H1 (cell line): ENCODE results near the gene MTRFR. TPM values are rescaled to one million over a fixed set of nuclear protein-coding genes. Genes with fewer than 3 reads are reported as not detected.
A peak's percentile ranks its signal among the peaks of the same experiment; 100 is the strongest.

Experiments
- CTCF ChIA-PET: fragments of 300-600 bp; sonication (Branson Sonifier 250); formaldehyde crosslinking; loops from one replicate; lab custom pipeline; 2021; ENCODE audit not compliant: partially characterized antibody; lab: Charles Lee
- POLR2A ChIA-PET: fragments of 300-600 bp; sonication (Branson Sonifier 250); formaldehyde crosslinking; loops from one replicate; lab custom pipeline; 2021; ENCODE audit warnings: inconsistent platforms; ENCODE audit not compliant: partially characterized antibody; lab: Charles Lee
- DNase-seq, 2 experiments: peaks; one replicate each; pipeline versions ENCODE4 v3.0.0 to v3.0.0-alpha.2; 2010 to 2022; ENCODE audit warnings: low spot score in 2 of 2, low read depth in 1 of 2, mixed read lengths in 1 of 2
- FAIRE-seq: peaks from 2 replicates; lab custom pipeline; 2011; peaks lifted over from hg19 to GRCh38; lab: Jason Lieb, UNC
- H2AFZ ChIP-seq: 2 replicates; pipeline ENCODE4 v1.8.1; 2012; ENCODE audit warnings: low read length, inconsistent platforms
- H2AK5ac ChIP-seq: 2 replicates; pipeline ENCODE4 v1.6.1; 2013; ENCODE audit warnings: low read depth, low read length
- H2BK120ac ChIP-seq: replicated peaks from 2 replicates; pipeline ENCODE3; 2013; ENCODE audit warnings: low read depth, low read length, inconsistent platforms
- H2BK12ac ChIP-seq: 2 replicates; pipeline ENCODE4 v1.6.1; 2013; ENCODE audit warnings: low read depth, low read length
- H2BK15ac ChIP-seq: 2 replicates; pipeline ENCODE4 v1.6.1; 2013; ENCODE audit warnings: low read length
- H2BK20ac ChIP-seq: 2 replicates; pipeline ENCODE4 v1.6.1; 2013; ENCODE audit warnings: low read length
- H2BK5ac ChIP-seq: 2 replicates; pipeline ENCODE4 v1.6.1; 2013; ENCODE audit warnings: low read depth, low read length
- H3K14ac ChIP-seq: 2 replicates; pipeline ENCODE4 v1.6.1; 2013; ENCODE audit warnings: inconsistent platforms; ENCODE audit not compliant: insufficient read length
- H3K18ac ChIP-seq: 2 replicates; pipeline ENCODE4 v1.6.1; 2013; ENCODE audit warnings: low read length; ENCODE audit errors: extremely low read depth
- H3K23ac ChIP-seq: 2 replicates; pipeline ENCODE4 v1.6.1; 2013; ENCODE audit warnings: inconsistent platforms; ENCODE audit not compliant: insufficient read length
- H3K23me2 ChIP-seq: 2 replicates; pipeline ENCODE4 v1.6.1; 2013; ENCODE audit warnings: low read depth, low read length
- H3K27ac ChIP-seq: 2 replicates; pipeline ENCODE4 v1.6.1; 2011; ENCODE audit warnings: low read depth, low read length, inconsistent platforms
- H3K27me3 ChIP-seq, 4 experiments: replicated peaks in 1 of 4; 1 replicate in 1 of 4; 2 replicates in 3 of 4; pipeline versions ENCODE4 v1.6.1 to v1.8.1; 2011 to 2013; ENCODE audit warnings: low read length in 3 of 4, mild to moderate bottlenecking in 3 of 4, inconsistent platforms in 2 of 4, mixed read lengths in 2 of 4, moderate library complexity in 1 of 4; ENCODE audit not compliant: control insufficient read depth in 3 of 4, insufficient read depth in 3 of 4; ENCODE audit errors: extremely low read depth in 1 of 4
- H3K36me3 ChIP-seq, 4 experiments: 2 replicates each; pipeline versions ENCODE4 v1.6.1 to v1.8.1; 2011 to 2013; ENCODE audit warnings: mild to moderate bottlenecking in 4 of 4, low read length in 3 of 4, moderate library complexity in 2 of 4, control low read depth in 1 of 4, inconsistent platforms in 1 of 4; ENCODE audit not compliant: insufficient read depth in 4 of 4, control insufficient read depth in 2 of 4
- H3K4ac ChIP-seq: replicated peaks from 2 replicates; pipeline ENCODE3; 2013; ENCODE audit warnings: low read length, low read depth, mixed read lengths, inconsistent platforms; ENCODE audit not compliant: insufficient read length
- H3K4me1 ChIP-seq, 4 experiments: replicated peaks in 1 of 4; 1 replicate in 1 of 4; 2 replicates in 3 of 4; pipeline versions ENCODE4 v1.6.1 to v1.8.1; 2011 to 2013; ENCODE audit warnings: low read length in 3 of 4, inconsistent platforms in 2 of 4, mixed read lengths in 1 of 4; ENCODE audit not compliant: insufficient read depth in 4 of 4, control insufficient read depth in 3 of 4
- H3K4me2 ChIP-seq, 2 experiments: 2 replicates each; pipeline versions ENCODE4 v1.6.1 to v1.8.1; 2011 to 2013; ENCODE audit warnings: low read depth in 2 of 2, low read length in 2 of 2, control low read depth in 1 of 2, inconsistent platforms in 1 of 2, mild to moderate bottlenecking in 1 of 2; ENCODE audit not compliant: insufficient read depth in 1 of 2
- H3K4me3 ChIP-seq, 4 experiments: fragments of 200-600, 300-600 bp in 1 of 4; sonication (generic), shearing (Covaris generic), sonication (Bioruptor Twin) in 1 of 4; 2 replicates each; pipeline versions ENCODE4 v1.5.1 to v1.8.1; 2011 to 2016; ENCODE audit warnings: low read length in 4 of 4, low read depth in 3 of 4, control low read depth in 2 of 4, inconsistent platforms in 2 of 4, mild to moderate bottlenecking in 2 of 4, mixed read lengths in 1 of 4, moderate library complexity in 1 of 4; ENCODE audit not compliant: insufficient read depth in 2 of 4; ENCODE audit errors: extremely low read depth in 1 of 4
- H3K56ac ChIP-seq: replicated peaks from 2 replicates; pipeline ENCODE3; 2013; ENCODE audit warnings: low read depth, mild to moderate bottlenecking, mixed read lengths, low read length, inconsistent platforms; ENCODE audit not compliant: insufficient read length
- H3K79me1 ChIP-seq: 2 replicates; pipeline ENCODE4 v1.6.1; 2013; ENCODE audit warnings: low read depth, low read length, control low read depth
- H3K79me2 ChIP-seq, 2 experiments: 2 replicates each; pipeline versions ENCODE4 v1.6.1 to v1.8.1; 2012 to 2013; ENCODE audit warnings: low read length in 2 of 2, mild to moderate bottlenecking in 2 of 2, inconsistent platforms in 1 of 2; ENCODE audit not compliant: insufficient read depth in 2 of 2, control insufficient read depth in 1 of 2
- H3K9ac ChIP-seq, 4 experiments: replicated peaks in 1 of 4; 1 replicate in 1 of 4; 2 replicates in 3 of 4; pipeline versions ENCODE4 v1.6.1 to v1.8.1; 2011 to 2013; ENCODE audit warnings: low read depth in 3 of 4, low read length in 3 of 4, control low read depth in 2 of 4, mild to moderate bottlenecking in 2 of 4, moderate library complexity in 2 of 4, inconsistent platforms in 1 of 4; ENCODE audit errors: extremely low read depth in 1 of 4
- H3K9me3 ChIP-seq, 2 experiments: 2 replicates each; pipeline versions ENCODE4 v1.6.1 to v1.8.1; 2012 to 2013; ENCODE audit warnings: mild to moderate bottlenecking in 2 of 2, moderate library complexity in 2 of 2, control low read depth in 1 of 2, inconsistent platforms in 1 of 2, low read depth in 1 of 2, low read length in 1 of 2, mixed read lengths in 1 of 2; ENCODE audit not compliant: insufficient read depth in 2 of 2
- H4K20me1 ChIP-seq, 2 experiments: replicated peaks in 1 of 2; 2 replicates each; pipeline versions ENCODE3 to v1.8.1; 2011 to 2013; ENCODE audit warnings: inconsistent platforms in 2 of 2, low read length in 2 of 2, mild to moderate bottlenecking in 1 of 2; ENCODE audit not compliant: insufficient read depth in 2 of 2, control insufficient read depth in 1 of 2
- H4K5ac ChIP-seq: 2 replicates; pipeline ENCODE4 v1.6.1; 2013; ENCODE audit warnings: low read length, low read depth, mixed read lengths, inconsistent platforms; ENCODE audit not compliant: insufficient read length
- H4K8ac ChIP-seq: 2 replicates; pipeline ENCODE4 v1.8.0; 2013; ENCODE audit warnings: mild to moderate bottlenecking, moderate library complexity, low read length, inconsistent platforms; ENCODE audit not compliant: insufficient read depth; ENCODE audit errors: extremely low read depth
- H4K91ac ChIP-seq: replicated peaks from 2 replicates; pipeline ENCODE3; 2013; ENCODE audit warnings: low read length, mixed read lengths, inconsistent platforms; ENCODE audit not compliant: insufficient read length
- POLR2AphosphoS5 ChIP-seq: IDR thresholded peaks from 2 replicates; pipeline ENCODE4 v1.6.1; 2011; ENCODE audit warnings: low read depth, low read length
- ZNF274 ChIP-seq: IDR thresholded peaks from 2 replicates; pipeline ENCODE4 v1.7.0; 2012; ENCODE audit warnings: low read length, borderline replicate concordance; ENCODE audit errors: extremely low read depth
- WGBS, 2 experiments: shearing (Covaris generic) in 1 of 2; methylation state at CpG; one replicate each; pipeline versions ENCODE4 v1.1.6 to v1.1.7; 2013 to 2015; ENCODE audit warnings: low lambda C conversion rate in 2 of 2, mixed read lengths in 2 of 2, inconsistent platforms in 1 of 2, low coverage in 1 of 2, missing lambda C conversion rate in 1 of 2; ENCODE audit not compliant: insufficient replicate concordance in 2 of 2, insufficient coverage in 1 of 2, insufficient read length in 1 of 2; ENCODE audit errors: extremely low coverage in 1 of 2, missing lambda C conversion rate in 1 of 2; 5-methylcytosine and 5-hydroxymethylcytosine counted together
- polyA plus RNA-seq, 7 experiments: library from polyadenylated mRNA; depleted of rRNA in 3 of 7; stranded (reverse) in 5 of 7; unstranded in 2 of 7; fragments of >200 nt in 5 of 7; fragments of 200-250 nt in 2 of 7; gene quantifications; 1 replicate in 5 of 7; 2 replicates in 1 of 7; 4 replicates in 1 of 7; pipeline versions ENCODE4 v1.2.1 to v1.2.3, GENCODE V29; 2011 to 2013; ENCODE audit warnings: missing spikeins in 2 of 7, mixed read lengths in 2 of 7
- total RNA-seq: library from RNA; stranded (reverse); fragmentation: NEBNext Ultra II Directional; extraction: Animal tissue kit (Norgen Biotek cat#: 25700); gene quantifications from 2 replicates; pipeline ENCODE4 v1.2.1, GENCODE V29; 2021

MTRFR gene
- total and polyA plus RNA-seq, 2 of the 8 experiments (the other 6 are each of a cell fraction or from before 2014, with no cell fraction given) = 9.2 to 12.9 TPM

- POLR2A ChIA-PET = interaction anchor here (0.8 to 5.2 kb wide), 17 partner anchors 7 to 443 kb away, joined by 3 to 42 read pairs (median 6); partner anchors contain the start of genes ATP6V0A2, DDX55, KMT5A and MPHOSPH9
- Histone ChIP-seq H3K27ac (peak overlapping the region; percentile 65), H4K8ac (peak overlapping the region; percentile 87), H3K36me3 (peaks cover 0 to 18% (median 12%) of the 10 kb centered on the region in 4 experiments; a peak in 6 of 8 replicates), H4K91ac (peak overlapping the region; percentile 98), H2BK15ac (peak overlapping the region; percentile 98), H3K79me1 (peaks cover 6% of the 10 kb centered on the region), H4K20me1 (peaks cover 8% of the 10 kb centered on the region in 2 experiments), H3K4ac (peak overlapping the region; percentile 99), H2BK120ac (peak overlapping the region; percentile 55), H3K56ac (peak overlapping the region; percentile 56)
- FAIRE-seq = no peak
- TF ChIP-seq POLR2AphosphoS5 (0 out of 2 replicates have a peak, but pooled peaks have one; percentile 1), ZNF274 (no peak)
- TF ChIP-seq, all 59 proteins: peak for 1
- Histone ChIP-seq H3K79me2 (peaks cover 0 to 59% of the 10 kb centered on the region in 2 experiments; a peak in 2 of 4 replicates), H3K23me2 (peaks cover 9% of the 10 kb centered on the region), H2AK5ac (peak overlapping the region; percentile 84), H3K4me3 (peak overlapping the region in 3 of 4 experiments; percentile 27 to 93 (median 38); a peak in 5 of 8 replicates), H3K23ac (no peak overlapping the region), H3K14ac (peak overlapping the region; percentile 80), H2AFZ (no peak overlapping the region), H2BK5ac (peak overlapping the region; percentile 97), H3K9me3 (no peaks in the 10 kb centered on the region), H3K27me3 (no peaks in the 10 kb centered on the region), H2BK20ac (peak overlapping the region; percentile 95; the same call in 1 of the 2 replicates), H3K4me2 (peak overlapping the region; percentile 93 to 96), H3K18ac (peak overlapping the region; percentile 72), H3K9ac (peak overlapping the region in 3 of 4 experiments; percentile 78 to 79 (median 79); a peak in 5 of 7 replicates), H4K5ac (peak overlapping the region; percentile 37), H3K4me1 (peaks cover 2 to 17% (median 13%) of the 10 kb centered on the region in 4 experiments), H2BK12ac (peak overlapping the region; percentile 91)
- DNase-seq = no peak
- CTCF ChIA-PET = interaction anchor here (0.5 to 1.5 kb wide), 8 partner anchors 10 to 315 kb away, joined by 3 to 6 read pairs (median 3); partner anchors contain the start of gene MTRFR
- 87% methylated on average over 13 of the region's 13 CpGs; no CpG with 5 or more reads in 1 of the 2 experiments for WGBS, 2 experiments
Observed at GRCh38 chr12:123268850-123269249, 35.6 kb downstream of the MTRFR start.
